Stomach (tissue), 4 donors: ENCODE measurements around the gene HPN.

Source experiments
- EP300 ChIP-seq: sonication (generic); formaldehyde crosslinking; IDR thresholded peaks from one replicate; pipeline ENCODE4 v1.6.1; 2017; ENCODE audit warnings: antibody characterized with exemption
- POLR2AphosphoS5 ChIP-seq, 3 donors: sonication (generic); formaldehyde crosslinking; IDR thresholded peaks; one replicate each; pipeline ENCODE4 v1.6.1; 2016; ENCODE audit warnings: antibody characterized with exemption in 3 of 3

DNA sequence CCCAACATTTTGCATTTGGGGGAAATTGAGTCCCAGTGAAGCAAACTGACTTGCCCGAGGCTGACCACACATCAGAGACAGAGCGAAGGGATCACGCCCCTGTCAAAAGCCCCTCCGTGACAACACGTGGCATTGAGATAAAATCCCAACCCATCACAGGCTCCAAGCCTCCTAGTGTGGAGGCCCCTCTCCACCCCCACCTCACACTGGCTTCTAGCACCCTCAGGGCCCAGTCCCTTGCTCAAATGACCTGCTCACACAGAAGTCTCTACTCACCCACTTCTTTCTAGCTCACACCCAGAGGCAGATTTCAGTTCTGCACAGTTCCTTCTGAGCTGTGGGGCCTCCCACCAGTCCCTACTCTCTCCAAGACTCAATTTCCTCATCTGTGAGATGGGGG lies 10.3 kb downstream of the HPN start:
- TF ChIP-seq EP300 (no peak), POLR2AphosphoS5 (IDR thresholded peaks at IDR 0.05) (no peak)
